Natural killer cell (primary cell): ENCODE data around the gene MTMR3. TPM values are rescaled to one million over a fixed set of nuclear protein-coding genes. Genes with fewer than 3 reads are reported as not detected.

ENCODE experiments used
- ATAC-seq, 3 donors: fragments of 150-1000 bp in 2 of 3; fragments of 200-7000 bp in 1 of 3; cut with Tn5 transposase; 1 replicate in 1 of 3; 2 replicates in 2 of 3; pipeline ENCODE4 v1.10.0; 2021; ENCODE audit warnings: mild to moderate bottlenecking in 2 of 3, moderate library complexity in 2 of 3
- DNase-seq, 2 donors: peaks; one replicate each; pipeline versions ENCODE4 v3.0.0 to v3.0.0-alpha.2; 2013 to 2021; ENCODE audit warnings: mixed read lengths in 1 of 2
- H3K27ac ChIP-seq: one replicate; pipeline ENCODE4 v1.5.1; 2013; ENCODE audit warnings: mild to moderate bottlenecking, low read length
- H3K27me3 ChIP-seq: one replicate; pipeline ENCODE4 v1.6.1; 2013; ENCODE audit warnings: low read length; ENCODE audit not compliant: control insufficient read depth, insufficient read depth
- H3K36me3 ChIP-seq: one replicate; pipeline ENCODE4 v1.6.1; 2013; ENCODE audit warnings: low read length; ENCODE audit not compliant: control insufficient read depth, insufficient read depth
- H3K4me1 ChIP-seq: one replicate; pipeline ENCODE4 v1.6.1; 2013; ENCODE audit warnings: low read length; ENCODE audit not compliant: control insufficient read depth, insufficient read depth
- H3K4me3 ChIP-seq: one replicate; pipeline ENCODE4 v1.5.1; 2013; ENCODE audit warnings: low read length
- H3K9me3 ChIP-seq: one replicate; pipeline ENCODE4 v1.6.1; 2013; ENCODE audit warnings: low read length; ENCODE audit not compliant: control insufficient read depth, insufficient read depth
- H3K27ac Mint-ChIP-seq, 2 donors: one replicate each; pipeline ENCODE4 v1.8.0; 2022; ENCODE audit warnings: mild to moderate bottlenecking in 2 of 2, mixed read lengths in 2 of 2, moderate library complexity in 1 of 2
- H3K27me3 Mint-ChIP-seq, 2 donors: one replicate each; pipeline ENCODE4 v1.8.0; 2022; ENCODE audit warnings: low read depth in 2 of 2, mixed read lengths in 2 of 2
- H3K36me3 Mint-ChIP-seq: one replicate; pipeline ENCODE4 v1.8.0; 2022; ENCODE audit warnings: mixed read lengths
- H3K4me1 Mint-ChIP-seq, 2 donors: one replicate each; pipeline ENCODE4 v1.8.0; 2022; ENCODE audit warnings: mixed read lengths in 2 of 2
- H3K4me3 Mint-ChIP-seq: one replicate; pipeline ENCODE4 v1.8.0; 2022; ENCODE audit warnings: mild to moderate bottlenecking, moderate library complexity, mixed read lengths
- H3K9me3 Mint-ChIP-seq, 2 donors: one replicate each; pipeline ENCODE4 v1.8.0; 2022; ENCODE audit warnings: mixed read lengths in 2 of 2
- CTCF ChIP-seq: fragments of 200-600 bp; IDR thresholded peaks from one replicate; pipeline ENCODE4 v1.8.0; 2022; ENCODE audit warnings: antibody characterized with exemption
- WGBS: methylation state at CpG from one replicate; pipeline ENCODE4 v1.1.7; 2013; ENCODE audit warnings: missing lambda C conversion rate; ENCODE audit not compliant: insufficient coverage; 5-methylcytosine and 5-hydroxymethylcytosine counted together
- intact Hi-C: fragments of 100-400 bp; cut with micrococcal nuclease; formaldehyde crosslinking; loops from one replicate; pipeline ENCODE4 v1.14.2; 2022
- total RNA-seq, 4 donors: library from RNA; stranded (reverse); fragments of 120-200 nt in 1 of 4; gene quantifications; one replicate each; pipeline versions ENCODE4 v1.2.3 to v1.2.4, GENCODE V29; 2013 to 2022

The MTMR3 gene
- total RNA-seq, 3 donors from 2014 or later (not counting 1 experiment from before 2014, with no cell fraction given): 62.1 to 83.4 (median 75.6) TPM

GRCh38 chr22:30005213-30005857 lies 122.4 kb downstream of the MTMR3 start:
- peak; percentile 59 to 77 for DNase-seq
- Mint-ChIP-seq H3K4me1 (peaks cover 4 to 10% of the 10 kb centered on the region in 2 donors), H3K36me3 (no peaks in the 10 kb centered on the region), H3K9me3 (no peaks in the 10 kb centered on the region), H3K27ac (no peak overlapping the region), H3K27me3 (no peaks in the 10 kb centered on the region), H3K4me3 (no peak overlapping the region)
- Histone ChIP-seq H3K27me3 (no peaks in the 10 kb centered on the region), H3K9me3 (no peaks in the 10 kb centered on the region), H3K4me3 (no peak overlapping the region), H3K27ac (no peak overlapping the region), H3K4me1 (peaks cover 3% of the 10 kb centered on the region), H3K36me3 (peaks cover 43% of the 10 kb centered on the region)
- WGBS: 44% methylated on average over 2 of the region's 3 CpGs
- peak; percentile 67 to 81 (median 78) for ATAC-seq
- intact Hi-C loops: loop anchor here (1.0 to 2.0 kb wide), 3 partner anchors 167 to 415 kb away; partner anchors contain the start of gene ASCC2
- TF ChIP-seq CTCF: peak; percentile 92

- peaks cover 58% of the 10 kb centered on the region for H3K36me3 ChIP-seq
- H3K9me3 ChIP-seq: no peaks in the 10 kb centered on the region
- H3K27me3 ChIP-seq: no peaks in the 10 kb centered on the region
- no peaks in the 10 kb centered on the region for H3K9me3 Mint-ChIP-seq
- intact Hi-C loops: no loop called here
- DNase-seq (no peak), ATAC-seq (no peak)
- no peak overlapping the region for H3K4me3 Mint-ChIP-seq
- H3K27me3 Mint-ChIP-seq: no peaks in the 10 kb centered on the region
- peaks cover 3% of the 10 kb centered on the region for H3K4me1 ChIP-seq
- H3K36me3 Mint-ChIP-seq: no peaks in the 10 kb centered on the region
- H3K4me1 Mint-ChIP-seq: peaks cover 4 to 10% of the 10 kb centered on the region in 2 donors
- H3K27ac Mint-ChIP-seq: no peak overlapping the region
- TF ChIP-seq CTCF: no peak
- no peak overlapping the region for H3K4me3 ChIP-seq
- H3K27ac ChIP-seq: no peak overlapping the region
Observed at GRCh38 chr22:30007361-30007760, 124.4 kb downstream of the MTMR3 start.

GRCh38 chr22:30008401-30008800 lies 125.4 kb downstream of the MTMR3 start:
- no peak for TF ChIP-seq CTCF
- intact Hi-C loops: no loop called here

GRCh38 chr22:30009478-30009877 lies 126.5 kb downstream of the MTMR3 start:
- Histone ChIP-seq H3K4me1 (peaks cover 3% of the 10 kb centered on the region), H3K9me3 (no peaks in the 10 kb centered on the region), H3K27me3 (no peaks in the 10 kb centered on the region), H3K4me3 (no peak overlapping the region), H3K27ac (no peak overlapping the region), H3K36me3 (peaks cover 71% of the 10 kb centered on the region)
- H3K4me1 Mint-ChIP-seq: peaks cover 4 to 10% of the 10 kb centered on the region in 2 donors
- ATAC-seq: no peak
- DNase-seq: no peak
- peaks cover 8% of the 10 kb centered on the region for H3K36me3 Mint-ChIP-seq
- TF ChIP-seq CTCF: no peak
- H3K9me3 Mint-ChIP-seq: no peaks in the 10 kb centered on the region
- H3K27me3 Mint-ChIP-seq: no peaks in the 10 kb centered on the region
- no peak overlapping the region for H3K27ac Mint-ChIP-seq
- intact Hi-C loops: no loop called here
- H3K4me3 Mint-ChIP-seq: no peak overlapping the region

More at GRCh38 chr22:30008401-30008800, 125.4 kb downstream of the MTMR3 start:
- no peaks in the 10 kb centered on the region for H3K9me3 Mint-ChIP-seq
- H3K27me3 ChIP-seq: no peaks in the 10 kb centered on the region
- WGBS: 44% methylated on average over 1 of the region's 2 CpGs
- peak overlapping the region in 1 of 2 donors; percentile 52 for H3K27ac Mint-ChIP-seq
- peaks cover 64% of the 10 kb centered on the region for H3K36me3 ChIP-seq
- no peak overlapping the region for H3K4me3 ChIP-seq
- H3K9me3 ChIP-seq: no peaks in the 10 kb centered on the region
- H3K4me3 Mint-ChIP-seq: no peak overlapping the region
- H3K27me3 Mint-ChIP-seq: no peaks in the 10 kb centered on the region
- peaks cover 8% of the 10 kb centered on the region for H3K36me3 Mint-ChIP-seq
- H3K27ac ChIP-seq: no peak overlapping the region
- H3K4me1 ChIP-seq: peaks cover 3% of the 10 kb centered on the region
- DNase-seq (no peak), ATAC-seq (no peak)
- H3K4me1 Mint-ChIP-seq: peaks cover 4 to 10% of the 10 kb centered on the region in 2 donors
